Heart right ventricle (tissue), 16 donors: Measurements from ENCODE around the gene LRCH2. TPM values are rescaled to one million over a fixed set of nuclear protein-coding genes. Genes with fewer than 3 reads are reported as not detected.

Experiments
- ATAC-seq, 8 donors: fragments of 200-7000 bp; cut with Tn5 transposase; one replicate each; pipeline ENCODE4 v1.9.1; 2020; ENCODE audit warnings: mild to moderate bottlenecking in 8 of 8, moderate library complexity in 8 of 8, moderate number of reproducible peaks in 1 of 8
- DNase-seq, 2 donors: peaks; one replicate each; pipeline ENCODE4 v3.0.0-alpha.2; 2020
- H3K27ac ChIP-seq, 10 donors: fragments of 200-600 bp; sonication (generic) in 2 of 10; one replicate each; pipeline versions ENCODE4 v1.5.0 to v1.8.0; 2020 to 2022; ENCODE audit warnings: mild to moderate bottlenecking in 3 of 10
- H3K27me3 ChIP-seq, 7 donors: fragments of 200-600 bp; one replicate each; pipeline ENCODE4 v1.8.0; 2021 to 2022; ENCODE audit warnings: mild to moderate bottlenecking in 2 of 7
- H3K36me3 ChIP-seq, 9 donors: fragments of 200-600 bp; sonication (generic) in 1 of 9; one replicate each; pipeline versions ENCODE4 v1.5.0 to v1.8.0; 2020 to 2022; ENCODE audit warnings: mild to moderate bottlenecking in 2 of 9
- H3K4me1 ChIP-seq, 9 donors: fragments of 200-600 bp; sonication (generic) in 1 of 9; one replicate each; pipeline versions ENCODE4 v1.5.0 to v1.8.0; 2020 to 2022; ENCODE audit warnings: mild to moderate bottlenecking in 4 of 9
- H3K4me3 ChIP-seq, 10 donors: fragments of 200-600 bp; sonication (generic) in 2 of 10; one replicate each; pipeline versions ENCODE4 v1.5.0 to v1.8.0; 2020 to 2022; ENCODE audit warnings: mild to moderate bottlenecking in 7 of 10, moderate library complexity in 2 of 10
- H3K9me3 ChIP-seq, 11 donors: fragments of 200-600 bp in 10 of 11; sonication (generic) in 2 of 11; one replicate each; pipeline versions ENCODE4 v1.5.0 to v1.8.0; 2013 to 2022; ENCODE audit warnings: mild to moderate bottlenecking in 2 of 11, control low read depth in 1 of 11, moderate library complexity in 1 of 11
- WGBS, 2 donors: extraction: QIAGEN DNeasy Blood & Tissue Kit; methylation state at CpG; one replicate each; pipeline ENCODE4 v1.1.7; 2013; ENCODE audit warnings: inconsistent platforms in 1 of 2; 5-methylcytosine and 5-hydroxymethylcytosine counted together
- intact Hi-C, 10 donors: fragments of 100-400 bp; cut with DNase I; formaldehyde crosslinking; loops; one replicate each; pipeline versions ENCODE4 v1.11.1 to v1.14.2; 2022
- polyA plus RNA-seq, 2 donors: library from polyadenylated mRNA; stranded (reverse); fragments of 200-250 nt; gene quantifications; one replicate each; pipeline ENCODE4 v1.2.3, GENCODE V29; 2013
- total RNA-seq, 10 donors: library from RNA; stranded (reverse); fragmentation: NEBNext Ultra II Directional in 3 of 10; extraction: Animal tissue kit (Norgen Biotek cat#: 25700) in 3 of 10; gene quantifications; one replicate each; pipeline versions ENCODE4 v1.2.1 to v1.2.4, GENCODE V29; 2021 to 2023
- TF ChIP-seq, protein P1 (sequence below), 9 donors: fragments of 200-600 bp; sonication (generic) in 2 of 9; IDR thresholded peaks; one replicate each; pipeline versions ENCODE4 v1.5.0 to v1.8.0; 2021 to 2022; ENCODE audit warnings: antibody characterized with exemption in 9 of 9, mild to moderate bottlenecking in 5 of 9, moderate library complexity in 1 of 9
- donor health status: Arrhythmogenic right ventricular cardiomyopathy.
- donor health status: ischemic (EF 13 %, LVEDD 7.1; RV severe dilation, severe dysfunction).
- donor health status: healthy with polysubstance abuse.
- donor health status: DM: no; HTN: yes; CAD: no.
- donor health status: DM: no; HTN: no; CAD: no.
- donor health status: ischemic (EF 25% LVEDD 6.9; RV normal size, moderate dysfunction).
- donor health status: ischemic (EF 25% LVEDD 5.7; RV mildly dilated, moderate dysfunction).
- donor health status: healthy.
- donor health status: DM: yes; HTN: yes; CAD: no.
- donor health status: Ischemic cardiomyopathy.
- donor health status: ischemic (EF 35%, LVEDD 5.7; RV mildly dilated, moderate dysfunction).
- donor health status: nonischemic (EF 11% LVEDD 7.7; RV severe dilation, severe dysfunction).
- donor health status: DM: yes; HTN: yes; CAD: no.
- donor health status: PGD.
- donor health status: ischemic (EF 29% LVEDD 5.4; RV normal size, mild dysfunction).
- donor health status: nonischemic (EF 23%, LVEDD 6.1; RV moderate dilation, normal function).

Gene LRCH2
- total and polyA plus RNA-seq, 12 donors, result 0.46 to 1.9 (median 1.3) TPM

DNA sequence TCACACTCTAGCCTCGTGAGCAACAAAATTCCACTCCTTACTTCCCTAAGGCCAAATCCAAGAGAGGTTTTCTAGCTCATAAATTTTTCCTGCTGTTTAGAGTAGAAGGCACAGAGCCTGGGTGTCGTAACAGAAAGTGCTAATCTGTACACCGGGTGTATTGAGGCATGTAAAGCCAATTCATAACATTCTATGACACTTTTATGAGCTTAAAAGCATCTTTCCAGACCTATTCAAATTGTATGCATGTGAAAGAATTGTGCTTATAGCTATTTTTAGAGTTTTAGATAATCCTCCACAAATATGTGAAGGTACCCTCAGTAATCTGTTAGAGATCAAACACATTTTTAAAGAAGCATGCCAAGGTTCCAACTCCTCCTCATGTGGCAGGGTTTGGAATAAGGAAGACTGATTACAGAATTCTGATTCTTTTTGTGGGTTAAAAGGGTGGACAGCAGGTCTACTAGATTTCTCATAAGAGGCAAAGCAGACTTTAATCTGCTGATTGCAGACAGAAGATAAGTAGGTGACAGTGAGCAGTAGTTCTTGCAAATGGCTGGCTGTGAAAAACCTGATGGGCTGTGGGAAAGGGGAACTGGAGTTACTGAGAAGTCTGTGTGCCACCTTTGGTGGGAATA, 25.5 kb upstream of the LRCH2 start:
- 68 to 73% methylated on average over 3 of the region's 3 CpGs for WGBS, 2 donors
- H3K4me1 ChIP-seq, result no peaks in the 10 kb centered on the region
- peaks cover 0 to 67% (median 0%) of the 10 kb centered on the region in 7 donors for H3K27me3 ChIP-seq
- H3K4me3 ChIP-seq, result no peak overlapping the region
- ATAC-seq (no peak), DNase-seq (no peak)
- intact Hi-C loops, result no loop called here
- H3K27ac ChIP-seq, result no peak overlapping the region
- TF ChIP-seq, protein P1, sequence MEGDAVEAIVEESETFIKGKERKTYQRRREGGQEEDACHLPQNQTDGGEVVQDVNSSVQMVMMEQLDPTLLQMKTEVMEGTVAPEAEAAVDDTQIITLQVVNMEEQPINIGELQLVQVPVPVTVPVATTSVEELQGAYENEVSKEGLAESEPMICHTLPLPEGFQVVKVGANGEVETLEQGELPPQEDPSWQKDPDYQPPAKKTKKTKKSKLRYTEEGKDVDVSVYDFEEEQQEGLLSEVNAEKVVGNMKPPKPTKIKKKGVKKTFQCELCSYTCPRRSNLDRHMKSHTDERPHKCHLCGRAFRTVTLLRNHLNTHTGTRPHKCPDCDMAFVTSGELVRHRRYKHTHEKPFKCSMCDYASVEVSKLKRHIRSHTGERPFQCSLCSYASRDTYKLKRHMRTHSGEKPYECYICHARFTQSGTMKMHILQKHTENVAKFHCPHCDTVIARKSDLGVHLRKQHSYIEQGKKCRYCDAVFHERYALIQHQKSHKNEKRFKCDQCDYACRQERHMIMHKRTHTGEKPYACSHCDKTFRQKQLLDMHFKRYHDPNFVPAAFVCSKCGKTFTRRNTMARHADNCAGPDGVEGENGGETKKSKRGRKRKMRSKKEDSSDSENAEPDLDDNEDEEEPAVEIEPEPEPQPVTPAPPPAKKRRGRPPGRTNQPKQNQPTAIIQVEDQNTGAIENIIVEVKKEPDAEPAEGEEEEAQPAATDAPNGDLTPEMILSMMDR (IDR thresholded peaks at IDR 0.05), result no peak
- no peaks in the 10 kb centered on the region for H3K9me3 ChIP-seq
- no peaks in the 10 kb centered on the region for H3K36me3 ChIP-seq

DNA sequence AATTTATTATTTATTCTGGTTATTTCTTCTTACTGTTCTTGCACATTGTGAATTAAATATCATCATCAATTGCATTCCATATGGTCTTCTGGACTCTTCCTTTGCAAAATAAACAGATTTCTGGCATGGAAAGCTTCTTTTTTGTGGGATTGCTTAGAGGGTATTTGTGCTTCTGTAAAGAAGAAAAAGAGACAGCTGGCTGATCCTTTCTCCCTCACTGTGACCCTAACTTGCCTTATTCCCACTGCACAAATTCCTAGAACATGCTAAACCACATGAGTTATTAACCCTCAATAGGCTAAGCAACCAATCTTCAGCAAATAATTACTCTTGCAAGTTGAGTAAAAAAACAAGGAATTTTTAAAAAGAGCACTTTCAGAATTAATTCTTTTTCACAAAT, 23.8 kb upstream of the LRCH2 start:
- Histone ChIP-seq H3K9me3 (no peaks in the 10 kb centered on the region), H3K4me3 (no peak overlapping the region), H3K27ac (no peak overlapping the region), H3K4me1 (no peaks in the 10 kb centered on the region), H3K27me3 (peaks cover 0 to 55% (median 0%) of the 10 kb centered on the region in 7 donors), H3K36me3 (no peaks in the 10 kb centered on the region)
- ATAC-seq (no peak), DNase-seq (no peak)
- TF ChIP-seq, protein P1 (IDR thresholded peaks at IDR 0.05), result no peak
- intact Hi-C loops, result no loop called here

DNA sequence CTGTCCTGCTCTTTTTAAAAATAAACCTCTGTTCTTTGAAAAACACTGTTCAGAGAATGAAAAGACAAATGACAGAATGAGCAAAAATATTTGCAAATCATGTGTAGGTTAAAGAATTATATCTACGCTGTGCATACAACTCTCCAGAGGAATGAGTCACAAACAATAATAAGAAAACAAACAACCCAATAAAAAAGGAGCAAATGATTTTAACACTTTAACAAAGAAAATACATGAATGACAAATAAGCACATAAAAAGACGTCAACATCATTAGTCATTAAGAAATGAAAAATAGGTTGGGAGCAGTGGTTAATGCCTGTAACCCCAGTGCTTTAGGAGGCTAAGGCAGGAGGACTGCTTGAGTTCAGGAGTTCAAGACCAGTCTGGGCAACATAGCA, 21.1 kb upstream of the LRCH2 start:
- no peak for DNase-seq
- no peak for ATAC-seq
- H3K9me3 ChIP-seq, result no peaks in the 10 kb centered on the region
- intact Hi-C loops, result no loop called here
- no peak overlapping the region for H3K4me3 ChIP-seq
- peaks cover 0 to 60% (median 0%) of the 10 kb centered on the region in 7 donors for H3K27me3 ChIP-seq
- H3K36me3 ChIP-seq, result no peaks in the 10 kb centered on the region
- TF ChIP-seq, protein P1 (IDR thresholded peaks at IDR 0.05), result no peak
- WGBS, 2 donors, result 88 to 97% methylated on average over 2 of the region's 2 CpGs
- no peaks in the 10 kb centered on the region for H3K4me1 ChIP-seq
- H3K27ac ChIP-seq, result no peak overlapping the region

DNA sequence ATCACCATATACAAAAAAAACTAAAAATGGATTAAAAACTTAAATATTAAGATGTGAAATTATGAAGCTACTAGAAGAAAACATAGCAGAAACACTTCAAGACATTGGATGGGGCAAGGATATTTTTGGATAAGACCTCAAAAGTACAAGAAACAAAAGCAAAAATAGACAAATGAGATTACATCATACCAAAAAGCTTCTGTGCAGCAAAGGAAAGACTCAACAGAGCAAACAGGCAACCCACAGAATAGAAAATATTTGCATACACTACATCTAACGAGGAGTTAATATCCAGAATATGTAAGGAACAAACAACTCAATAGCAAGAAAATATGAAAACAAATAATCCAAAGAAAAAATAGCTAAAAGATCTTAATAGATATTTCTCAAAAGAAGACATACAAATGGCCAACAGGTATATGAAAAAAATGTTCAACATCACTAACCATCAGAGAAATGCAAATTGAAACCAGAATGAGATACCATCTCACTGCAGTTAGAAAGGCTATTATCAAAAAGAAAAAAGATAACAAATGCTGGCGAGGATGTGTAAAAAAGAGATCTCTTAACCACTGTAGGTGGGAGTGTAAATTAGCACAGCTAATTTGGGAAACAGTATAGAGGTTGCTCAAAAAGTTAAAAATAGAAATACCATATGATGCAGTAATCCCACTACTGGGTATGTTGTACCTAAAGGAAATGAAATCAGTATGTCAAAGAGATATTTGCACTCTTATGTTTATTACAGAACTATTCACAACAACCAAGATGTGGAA, 17.8 kb upstream of the LRCH2 start:
- H3K4me1 ChIP-seq, result no peaks in the 10 kb centered on the region
- H3K36me3 ChIP-seq, result no peaks in the 10 kb centered on the region
- no peak overlapping the region for H3K27ac ChIP-seq
- H3K9me3 ChIP-seq, result no peaks in the 10 kb centered on the region
- no peak overlapping the region for H3K4me3 ChIP-seq
- ATAC-seq, result no peak
- no peak for DNase-seq
- intact Hi-C loops, result no loop called here
- TF ChIP-seq, protein P1 (IDR thresholded peaks at IDR 0.05), result no peak
- 63 to 76% methylated on average over 2 of the region's 2 CpGs for WGBS, 2 donors
- H3K27me3 ChIP-seq, result peaks cover 0 to 53% (median 0%) of the 10 kb centered on the region in 7 donors
